K562 (cell line): ENCODE measurements around the gene RFESD. TPM values are rescaled to one million over a fixed set of nuclear protein-coding genes. Genes with fewer than 3 reads are reported as not detected.

Experiments used
- BMI1 ChIP-seq: fragments of 150-350 bp; IDR thresholded peaks from 2 replicates; pipeline ENCODE4 v1.6.1; 2014; ENCODE audit warnings: low read length
- ESRRB ChIP-seq: fragments of 250-450 bp; sonication (Bioruptor Pico); IDR thresholded peaks from 2 replicates; pipeline ENCODE4 v1.5.0; 2020; ENCODE audit warnings: mild to moderate bottlenecking, moderate library complexity, borderline replicate concordance
- HIVEP1 ChIP-seq: fragments of 250-450 bp; sonication (Bioruptor Pico); IDR thresholded peaks from 2 replicates; pipeline ENCODE4 v1.4.0; 2020; ENCODE audit warnings: mild to moderate bottlenecking
- HOMEZ ChIP-seq: fragments of 250-450 bp; sonication (Bioruptor Pico); IDR thresholded peaks from 2 replicates; pipeline ENCODE4 v1.4.0; 2020; ENCODE audit warnings: mild to moderate bottlenecking, moderate library complexity
- ILF3 ChIP-seq: fragments of 450-650 bp; IDR thresholded peaks from 2 replicates; pipeline ENCODE4 v1.6.1; 2018; ENCODE audit warnings: antibody characterized with exemption, mild to moderate bottlenecking, moderate library complexity, borderline replicate concordance
- KLF10 ChIP-seq: fragments of 250-450 bp; sonication (Bioruptor Pico); IDR thresholded peaks from 2 replicates; pipeline ENCODE4 v1.6.1; 2021; ENCODE audit warnings: matching md5 sums
- LARP7 ChIP-seq: fragments of 450-650 bp; IDR thresholded peaks from 2 replicates; pipeline ENCODE4 v1.6.1; 2016
- MYBL2 ChIP-seq, 2 experiments: fragments of 450-650 bp in 1 of 2; sonication (generic) in 1 of 2; formaldehyde crosslinking in 1 of 2; IDR thresholded peaks; 2 replicates each; pipeline versions ENCODE4 v1.6.1 to v1.8.1; 2017 to 2022; ENCODE audit warnings: borderline replicate concordance in 1 of 2, inconsistent platforms in 1 of 2, low read depth in 1 of 2, mild to moderate bottlenecking in 1 of 2, missing genetic modification reagents in 1 of 2, moderate library complexity in 1 of 2
- NONO ChIP-seq, 2 experiments: fragments of 200-400 bp in 1 of 2; fragments of 450-650 bp in 1 of 2; formaldehyde crosslinking in 1 of 2; IDR thresholded peaks; 2 replicates each; pipeline ENCODE4 v1.6.1; 2017; ENCODE audit warnings: low read depth in 2 of 2, mild to moderate bottlenecking in 2 of 2, moderate library complexity in 2 of 2, low read length in 1 of 2
- NR2C2 ChIP-seq, 2 experiments: fragments of 200-800 bp in 1 of 2; sonication (Bioruptor generic) in 1 of 2; sonication (generic) in 1 of 2; formaldehyde crosslinking in 1 of 2; IDR thresholded peaks; 2 replicates each; pipeline versions ENCODE4 v1.6.1 to v1.8.0; 2016 to 2022; ENCODE audit warnings: mild to moderate bottlenecking in 1 of 2, missing compliant biosample characterization in 1 of 2, missing genetic modification characterization in 1 of 2, missing genetic modification reagents in 1 of 2
- NRF1 ChIP-seq, 2 experiments: fragments of 450-650 bp; IDR thresholded peaks in 1 of 2; conservative IDR thresholded peaks in 1 of 2; 2 replicates each; pipeline ENCODE4 v1.6.1; 2014; ENCODE audit warnings: mild to moderate bottlenecking in 2 of 2
- PCBP1 ChIP-seq: fragments of 200-400 bp; formaldehyde crosslinking; IDR thresholded peaks from 2 replicates; pipeline ENCODE4 v1.6.1; 2018; ENCODE audit warnings: mild to moderate bottlenecking, low read depth, low read length; ENCODE audit not compliant: poor library complexity, severe bottlenecking
- PHTF2 ChIP-seq: fragments of 250-450 bp; sonication (Bioruptor Pico); IDR thresholded peaks from 2 replicates; pipeline ENCODE4 v1.5.0; 2021; ENCODE audit warnings: mild to moderate bottlenecking
- PKNOX1 ChIP-seq: fragments of 450-650 bp; IDR thresholded peaks from 2 replicates; pipeline ENCODE4 v1.6.1; 2016
- SRSF3 ChIP-seq: fragments of 200-400 bp; formaldehyde crosslinking; IDR thresholded peaks from 2 replicates; pipeline ENCODE4 v1.6.1; 2016; ENCODE audit warnings: mild to moderate bottlenecking, low read length, moderate library complexity; ENCODE audit not compliant: insufficient read depth
- TBP ChIP-seq: optimal IDR thresholded peaks from 2 replicates; pipeline ENCODE3; 2011; ENCODE audit warnings: low read depth, low read length, improper control_type of control experiment
- TFE3 ChIP-seq: fragments of 450-650 bp; formaldehyde crosslinking; IDR thresholded peaks from 2 replicates; pipeline ENCODE4 v1.4.0; 2020; ENCODE audit warnings: mild to moderate bottlenecking, mixed read lengths
- UBTF ChIP-seq, 2 experiments: IDR thresholded peaks; 2 replicates each; pipeline ENCODE4 v1.6.1; 2012; ENCODE audit warnings: improper control_type of control experiment in 2 of 2, low read depth in 2 of 2, low read length in 2 of 2, borderline replicate concordance in 1 of 2
- ZNF263 ChIP-seq: sonication (generic); formaldehyde crosslinking; IDR thresholded peaks from 2 replicates; pipeline ENCODE4 v1.8.0; 2022; ENCODE audit warnings: mild to moderate bottlenecking, missing genetic modification reagents, borderline replicate concordance
- ZNF778 ChIP-seq: fragments of 450-650 bp; formaldehyde crosslinking; IDR thresholded peaks from 2 replicates; pipeline ENCODE4 v1.4.0; 2020; ENCODE audit warnings: mild to moderate bottlenecking, moderate library complexity
- polyA plus RNA-seq, 8 experiments: library from polyadenylated mRNA; depleted of rRNA in 4 of 8; stranded (reverse) in 5 of 8; unstranded in 3 of 8; fragments of >200 nt; fragmentation: Nextera tagmentation in 2 of 8; fragmentation: Illumina TruSeq in 1 of 8; extraction: Ambion mirVana in 2 of 8; extraction: Trizol in 1 of 8; gene quantifications; 2 replicates each; pipeline versions ENCODE4 v1.2.1 to v1.2.3, GENCODE V29; 2011 to 2014; ENCODE audit warnings: inconsistent platforms in 1 of 8, missing spikeins in 1 of 8
- total RNA-seq, 7 experiments: library from RNA; depleted of rRNA in 6 of 7; stranded (reverse); fragments of >200 nt in 6 of 7; fragmentation: Illumina TruSeq in 2 of 7; extraction: Trizol in 2 of 7; gene quantifications; 2 replicates each; pipeline versions ENCODE4 v1.2.1 to v1.2.3, GENCODE V29; 2011 to 2021; ENCODE audit warnings: low replicate concordance in 1 of 7

Gene RFESD
- total and polyA plus RNA-seq, 9 of the 15 experiments (the other 6 are each of a cell fraction or from before 2014, with no cell fraction given), result 62.3 to 600 (median 140) TPM

- peak; percentile 97 for TF ChIP-seq TFE3 (CRISPR knock-in tag)
- TF ChIP-seq ESRRB (CRISPR knock-in tag), result no peak
- no peak for TF ChIP-seq SRSF3
- TF ChIP-seq TBP, result peak; percentile 85
- no peak for TF ChIP-seq HOMEZ (CRISPR knock-in tag)
- TF ChIP-seq MYBL2 (IDR thresholded peaks at IDR 0.05; ENCODE audit: low read depth), result 0 out of 2 replicates have a peak, but pooled peaks have one; percentile 9
- TF ChIP-seq MYBL2 (CRISPR knock-in tag; IDR thresholded peaks at IDR 0.05; ENCODE audit: borderline replicate concordance), result no peak
- no peak for TF ChIP-seq ZNF778 (CRISPR knock-in tag)
- TF ChIP-seq HIVEP1 (CRISPR knock-in tag), result no peak
- TF ChIP-seq NRF1 (conservative IDR thresholded peaks at IDR 0.05 in 1 of 2, IDR thresholded peaks at IDR 0.05 in 1 of 2), result peak; percentile 93 to 94
- TF ChIP-seq PKNOX1, result peak; percentile 83
- TF ChIP-seq KLF10 (CRISPR knock-in tag), result no peak
- peak; percentile 65 to 87; a peak in 1 of 4 replicates for TF ChIP-seq UBTF (IDR thresholded peaks at IDR 0.05; ENCODE audit: borderline replicate concordance in 1 of 2, low read depth in 2 of 2, low read length in 2 of 2)
- TF ChIP-seq PCBP1, result peak; percentile 52
- TF ChIP-seq NONO (IDR thresholded peaks at IDR 0.05; ENCODE audit: low read depth in 2 of 2, low read length in 1 of 2), result no peak
- TF ChIP-seq BMI1, result no peak
- no peak for TF ChIP-seq ZNF263 (CRISPR knock-in tag)
- TF ChIP-seq PHTF2 (CRISPR knock-in tag), result no peak
- no peak for TF ChIP-seq LARP7
- TF ChIP-seq NR2C2 (CRISPR knock-in tag; IDR thresholded peaks at IDR 0.05), result no peak
- TF ChIP-seq NR2C2 (tag; IDR thresholded peaks at IDR 0.05), result peak; percentile 85
- TF ChIP-seq ILF3, result no peak; the same call in 1 of the 2 replicates
These were observed at the start of gene RFESD (continued) for GRCh38 chr5:95646569-95647431.
